HFFc6 (cell line): Measurements from ENCODE around the gene ADK. TPM values are rescaled to one million over a fixed set of nuclear protein-coding genes. Genes with fewer than 3 reads are reported as not detected.
"Not testable (repeated sequence)": the region's sequence is repeated elsewhere in the genome, so short reads cannot be mapped to it uniquely, and the experiment has no call there.

Source experiments
- DNase-seq: peaks from one replicate; pipeline ENCODE4 v3.0.0-alpha.2; 2018
- H3K27ac Mint-ChIP-seq: 2 replicates; pipeline ENCODE4 v1.8.0; 2020; ENCODE audit warnings: mild to moderate bottlenecking, mixed read lengths
- H3K27me3 Mint-ChIP-seq: 2 replicates; pipeline ENCODE4 v1.8.0; 2021; ENCODE audit warnings: mild to moderate bottlenecking, moderate library complexity, mixed read lengths; ENCODE audit not compliant: insufficient read depth
- H3K36me3 Mint-ChIP-seq: 2 replicates; pipeline ENCODE4 v1.8.0; 2021; ENCODE audit warnings: low read depth, mixed read lengths
- H3K4me1 Mint-ChIP-seq: 2 replicates; pipeline ENCODE4 v1.8.0; 2020; ENCODE audit warnings: low read depth, mixed read lengths
- H3K4me3 Mint-ChIP-seq: 2 replicates; pipeline ENCODE4 v1.8.0; 2020; ENCODE audit warnings: mild to moderate bottlenecking, moderate library complexity, mixed read lengths
- H3K9me3 Mint-ChIP-seq: 2 replicates; pipeline ENCODE4 v1.8.0; 2020; ENCODE audit warnings: mild to moderate bottlenecking, mixed read lengths
- CTCF ChIP-seq: fragments of 200-600 bp; sonication (generic); IDR thresholded peaks from 2 replicates; pipeline ENCODE4 v1.5.0; 2021; ENCODE audit warnings: antibody characterized with exemption, mild to moderate bottlenecking
- total RNA-seq, 6 experiments: library from RNA; stranded (reverse); fragmentation: NEBNext Ultra II Directional; extraction: Animal tissue kit (Norgen Biotek cat#: 25700); gene quantifications; 2 replicates in 1 of 6; 3 replicates in 5 of 6; pipeline ENCODE4 v1.2.3, GENCODE V29; 2021

The ADK gene
- total RNA-seq, 6 experiments from 2014 or later = 74.1 to 97.6 (median 86.0) TPM

DNA sequence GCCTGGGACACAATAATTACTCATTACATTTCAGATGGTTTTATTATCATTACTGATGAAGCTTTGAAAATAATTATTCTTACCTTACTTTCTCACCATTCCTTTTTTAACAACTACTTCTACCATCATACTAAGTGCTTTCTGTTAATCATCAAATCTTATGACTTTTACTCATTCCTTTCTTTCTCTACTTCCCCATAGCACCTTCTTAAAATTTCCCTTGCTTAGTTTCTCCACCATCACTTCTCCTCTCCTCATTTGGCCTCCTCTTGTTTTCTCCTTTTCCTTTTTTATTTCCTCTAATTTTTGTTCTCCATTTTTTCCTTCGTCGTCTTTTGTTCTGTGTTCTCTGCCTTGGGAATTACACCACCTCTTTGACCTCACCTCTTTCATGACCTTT is 372.2 kb downstream of the ADK start:
- Mint-ChIP-seq H3K4me1 (no peaks in the 10 kb centered on the region), H3K27me3 (no peaks in the 10 kb centered on the region), H3K4me3 (no peak overlapping the region), H3K36me3 (peaks cover 16% of the 10 kb centered on the region), H3K27ac (no peak overlapping the region), H3K9me3 (no peaks in the 10 kb centered on the region)
- DNase-seq = no peak
- TF ChIP-seq CTCF = no peak

- H3K36me3 Mint-ChIP-seq = peaks cover 25% of the 10 kb centered on the region
- H3K27me3 Mint-ChIP-seq = no peaks in the 10 kb centered on the region
- DNase-seq = no peak
- no peak for TF ChIP-seq CTCF
- H3K9me3 Mint-ChIP-seq = no peaks in the 10 kb centered on the region
- no peak overlapping the region for H3K4me3 Mint-ChIP-seq
- H3K27ac Mint-ChIP-seq = no peak overlapping the region
- H3K4me1 Mint-ChIP-seq = peaks cover 4% of the 10 kb centered on the region; the same call in 1 of the 2 replicates
These were observed 374.9 kb downstream of the ADK start for GRCh38 chr10:74525885-74526284.

DNA sequence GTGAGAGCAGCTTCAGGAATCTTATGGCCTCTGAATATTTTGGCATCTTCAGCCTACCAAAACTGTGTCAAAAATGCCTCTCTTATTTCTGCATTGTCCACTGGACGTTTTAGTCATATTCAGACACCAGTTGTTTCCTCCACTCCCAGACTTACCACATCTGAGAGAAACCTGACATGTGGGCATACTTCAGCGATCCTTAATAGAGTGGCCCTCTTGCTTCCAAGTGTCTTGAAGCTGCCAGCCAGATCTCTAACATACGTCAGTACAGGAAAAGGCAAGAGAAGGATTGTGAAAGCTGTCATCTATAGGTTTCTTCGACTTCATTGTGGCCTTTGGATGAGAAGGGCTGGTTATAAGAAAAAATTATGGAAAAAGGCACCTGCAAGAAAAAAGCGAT is 376.6 kb downstream of the ADK start:
- H3K36me3 Mint-ChIP-seq = peaks cover 25% of the 10 kb centered on the region
- H3K27ac Mint-ChIP-seq, H3K27me3 Mint-ChIP-seq, H3K9me3 Mint-ChIP-seq, H3K4me1 Mint-ChIP-seq, DNase-seq, H3K4me3 Mint-ChIP-seq: not testable (repeated sequence)

- Mint-ChIP-seq H3K27ac (no peak overlapping the region), H3K27me3 (no peaks in the 10 kb centered on the region), H3K9me3 (no peaks in the 10 kb centered on the region), H3K36me3 (peaks cover 25% of the 10 kb centered on the region), H3K4me3 (no peak overlapping the region), H3K4me1 (peaks cover 5% of the 10 kb centered on the region; the same call in 1 of the 2 replicates)
- DNase-seq = no peak
- no peak for TF ChIP-seq CTCF
These were observed 378.2 kb downstream of the ADK start for GRCh38 chr10:74529205-74529604.

DNA sequence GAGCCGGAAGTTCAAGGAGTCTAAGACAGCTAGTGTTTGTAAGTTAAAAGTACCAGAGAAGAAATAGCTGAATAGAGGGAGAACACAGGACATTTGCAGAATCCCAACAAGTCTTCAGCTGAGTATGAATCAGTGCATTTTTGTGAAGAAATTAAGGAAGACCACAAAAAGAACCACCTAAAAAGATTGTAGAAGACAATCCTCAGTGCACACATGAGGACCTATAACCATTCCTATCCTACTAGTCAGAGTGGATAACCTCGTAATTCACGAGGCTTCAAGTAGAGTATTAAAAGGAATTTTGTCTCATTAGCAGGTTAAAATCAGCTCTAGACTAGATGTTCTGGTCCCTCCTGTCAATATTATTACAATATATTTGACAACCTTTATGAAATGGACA is 380.0 kb downstream of the ADK start:
- TF ChIP-seq CTCF = no peak
- Mint-ChIP-seq H3K36me3 (peaks cover 25% of the 10 kb centered on the region), H3K4me3 (no peak overlapping the region), H3K4me1 (peaks cover 5% of the 10 kb centered on the region; the same call in 1 of the 2 replicates), H3K9me3 (no peaks in the 10 kb centered on the region), H3K27ac (0 out of 2 replicates have a peak overlapping the region, but pooled peaks have one; percentile 13), H3K27me3 (no peaks in the 10 kb centered on the region)
- DNase-seq = peak; percentile 17

- TF ChIP-seq CTCF = no peak
- H3K27ac Mint-ChIP-seq = no peak overlapping the region
- no peak overlapping the region for H3K4me3 Mint-ChIP-seq
- H3K9me3 Mint-ChIP-seq = no peaks in the 10 kb centered on the region
- H3K36me3 Mint-ChIP-seq = no peaks in the 10 kb centered on the region; the same call in 1 of the 2 replicates
- DNase-seq = no peak
- H3K27me3 Mint-ChIP-seq = no peaks in the 10 kb centered on the region
- H3K4me1 Mint-ChIP-seq = peaks cover 30% of the 10 kb centered on the region
These were observed 388.3 kb downstream of the ADK start for GRCh38 chr10:74539317-74539716.
